GM12878 (cell line): ENCODE measurements around the gene MYO1H. TPM values are rescaled to one million over a fixed set of nuclear protein-coding genes. Genes with fewer than 3 reads are reported as not detected.

Source experiments
- ATAC-seq: fragments of 200-7000 bp; cut with Tn5 transposase; 3 replicates; pipeline ENCODE4 v1.9.1; 2020; ENCODE audit warnings: mild to moderate bottlenecking, moderate library complexity
- BruUV-seq: library from RNA; stranded (reverse); fragments of 400-500 nt; replicated peaks from 2 replicates; lab custom pipeline; 2021; lab: Mats Ljungman, UMichigan
- CTCF ChIA-PET: fragments of 300-600 bp; sonication (Branson Sonifier 250); formaldehyde crosslinking; extraction: SDS; loops from one replicate; lab custom pipeline; 2021; ENCODE audit warnings: inconsistent platforms; lab: Yijun Ruan, JAX
- POLR2A ChIA-PET: fragments of 350-600 bp; formaldehyde crosslinking; extraction: SDS; loops from one replicate; lab custom pipeline; 2021; ENCODE audit warnings: inconsistent platforms; lab: Charles Lee
- RAD21 ChIA-PET: fragments of 300-600 bp; sonication (Branson Sonifier 250); formaldehyde crosslinking; loops from one replicate; lab custom pipeline; 2023; ENCODE audit warnings: antibody characterized with exemption; ENCODE audit not compliant: unreplicated experiment; lab: Charles Lee
- SMC1A ChIA-PET: fragments of 300-600 bp; sonication (Branson Sonifier 250); formaldehyde crosslinking; loops from one replicate; lab custom pipeline; 2023; ENCODE audit not compliant: unreplicated experiment, uncharacterized antibody; lab: Charles Lee
- DNase-seq: peaks from one replicate; pipeline ENCODE4 v3.0.0-alpha.2; 2011; ENCODE audit warnings: low read depth, low spot score
- FAIRE-seq: peaks from 3 replicates; lab custom pipeline; 2011; peaks lifted over from hg19 to GRCh38; lab: Jason Lieb, UNC
- H2AFZ ChIP-seq: 2 replicates; pipeline ENCODE4 v1.6.0; 2011; ENCODE audit warnings: low read depth, low read length, control low read depth; ENCODE audit not compliant: control insufficient read depth
- H3K27ac ChIP-seq: 2 replicates; pipeline ENCODE4 v1.5.1; 2011; ENCODE audit warnings: control low read depth; ENCODE audit not compliant: control insufficient read depth, insufficient read depth
- H3K27me3 ChIP-seq, 2 experiments: replicated peaks in 1 of 2; 2 replicates each; pipeline versions ENCODE4 v1.6.0 to v1.6.1; 2011; ENCODE audit warnings: low read length in 1 of 2; ENCODE audit not compliant: control insufficient read depth in 2 of 2, insufficient read depth in 2 of 2
- H3K36me3 ChIP-seq, 2 experiments: 2 replicates each; pipeline ENCODE4 v1.5.1; 2011; ENCODE audit warnings: low read length in 1 of 2; ENCODE audit not compliant: control insufficient read depth in 2 of 2, insufficient read depth in 2 of 2
- H3K4me1 ChIP-seq: 2 replicates; pipeline ENCODE4 v1.6.1; 2011; ENCODE audit warnings: mild to moderate bottlenecking, low read length, moderate library complexity, mixed read lengths; ENCODE audit not compliant: control insufficient read depth, insufficient read depth
- H3K4me2 ChIP-seq: 2 replicates; pipeline ENCODE4 v1.6.0; 2011; ENCODE audit warnings: control low read depth; ENCODE audit not compliant: control insufficient read depth, insufficient read depth
- H3K4me3 ChIP-seq: fragments of 200-600 bp; sonication (generic); 2 replicates; pipeline ENCODE4 v1.5.1; 2016
- H3K79me2 ChIP-seq: 2 replicates; pipeline ENCODE4 v1.6.0; 2011; ENCODE audit warnings: low read length; ENCODE audit not compliant: control insufficient read depth, insufficient read depth
- H3K9ac ChIP-seq: 2 replicates; pipeline ENCODE4 v1.8.0; 2011; ENCODE audit warnings: low read length, control low read depth, mixed read lengths; ENCODE audit not compliant: control insufficient read depth, insufficient read depth
- H3K9me3 ChIP-seq: replicated peaks from 3 replicates; pipeline ENCODE4 v1.5.1; 2011; ENCODE audit warnings: mild to moderate bottlenecking, low read length; ENCODE audit not compliant: control insufficient read depth, insufficient read depth
- H4K20me1 ChIP-seq: 2 replicates; pipeline ENCODE4 v1.6.0; 2011; ENCODE audit not compliant: control insufficient read depth, insufficient read depth
- WGBS: methylation state at CpG from one replicate; pipeline ENCODE4 v1.1.6; 2016; ENCODE audit warnings: low lambda C conversion rate; ENCODE audit not compliant: insufficient replicate concordance, insufficient coverage; ENCODE audit errors: missing lambda C conversion rate; 5-methylcytosine and 5-hydroxymethylcytosine counted together
- in situ Hi-C: fragments of 300-500 bp; cut with MboI; formaldehyde crosslinking; loops from 9 replicates; pipeline ENCODE4 v1.14.3; 2018; ENCODE audit warnings: mixed read lengths
- intact Hi-C: fragments of 100-400 bp; cut with micrococcal nuclease; formaldehyde crosslinking; loops from one replicate; pipeline ENCODE4 v1.14.2; 2022; ENCODE audit not compliant: unreplicated experiment
- polyA plus RNA-seq, 11 experiments: library from polyadenylated mRNA; depleted of rRNA in 4 of 11; unstranded in 6 of 11; stranded (reverse) in 5 of 11; fragments of >200 nt; fragmentation: Nextera tagmentation in 4 of 11; fragmentation: Illumina TruSeq in 1 of 11; extraction: Ambion mirVana in 4 of 11; extraction: Trizol in 1 of 11; gene quantifications; 1 replicate in 1 of 11; 2 replicates in 10 of 11; pipeline versions ENCODE4 v1.2.1 to v1.2.3, GENCODE V29; 2011 to 2016; ENCODE audit warnings: inconsistent platforms in 2 of 11, missing spikeins in 2 of 11, low read depth in 1 of 11
- total RNA-seq, 4 experiments: library from RNA; depleted of rRNA in 3 of 4; stranded (reverse); fragments of >200 nt in 3 of 4; fragmentation: Illumina TruSeq in 1 of 4; extraction: Trizol in 1 of 4; gene quantifications; 2 replicates each; pipeline versions ENCODE4 v1.2.1 to v1.2.3, GENCODE V29; 2013 to 2021
- TF ChIP-seq, protein P1 (sequence below): fragments of 450-650 bp; formaldehyde crosslinking; IDR thresholded peaks from 2 replicates; pipeline ENCODE4 v1.4.0; 2020; ENCODE audit warnings: mild to moderate bottlenecking, moderate library complexity
- TF ChIP-seq, protein P2 (sequence below), 3 experiments: IDR thresholded peaks in 2 of 3; conservative IDR thresholded peaks in 1 of 3; 2 replicates each; pipeline ENCODE4 v1.5.1; 2011; ENCODE audit warnings: low read depth in 3 of 3, low read length in 3 of 3, mild to moderate bottlenecking in 3 of 3, control low read depth in 2 of 3, moderate library complexity in 2 of 3, inconsistent platforms in 1 of 3, mixed read lengths in 1 of 3; ENCODE audit not compliant: control insufficient read depth in 2 of 3, insufficient read depth in 1 of 3; ENCODE audit errors: extremely low read depth in 1 of 3

The MYO1H gene
- total and polyA plus RNA-seq, 10 of the 15 experiments (the other 5 are each of a cell fraction or from before 2014, with no cell fraction given), result 0.05 TPM; not detected in 9

DNA sequence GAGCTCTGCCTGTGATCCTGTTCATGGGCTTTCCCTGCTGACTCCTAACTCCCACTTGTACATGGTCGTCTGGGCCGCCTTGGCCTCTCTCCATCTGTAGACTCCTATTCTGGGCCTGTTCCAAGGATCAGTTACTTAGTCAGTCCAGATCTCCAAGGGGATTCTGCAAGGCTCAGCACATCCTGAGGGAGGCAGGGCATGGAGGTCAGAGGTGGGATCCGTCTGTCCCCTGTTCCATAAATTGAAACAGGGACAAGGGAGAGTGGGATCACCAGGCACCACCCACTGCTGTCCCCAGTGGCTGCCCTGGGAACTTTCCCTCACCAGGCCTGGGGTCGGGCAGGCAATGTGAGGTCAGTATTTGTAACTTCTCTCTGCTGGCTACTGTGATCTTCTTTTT is 85.9 kb downstream of the MYO1H start:
- no TSS peak for BruUV-seq
- TF ChIP-seq, protein P1, sequence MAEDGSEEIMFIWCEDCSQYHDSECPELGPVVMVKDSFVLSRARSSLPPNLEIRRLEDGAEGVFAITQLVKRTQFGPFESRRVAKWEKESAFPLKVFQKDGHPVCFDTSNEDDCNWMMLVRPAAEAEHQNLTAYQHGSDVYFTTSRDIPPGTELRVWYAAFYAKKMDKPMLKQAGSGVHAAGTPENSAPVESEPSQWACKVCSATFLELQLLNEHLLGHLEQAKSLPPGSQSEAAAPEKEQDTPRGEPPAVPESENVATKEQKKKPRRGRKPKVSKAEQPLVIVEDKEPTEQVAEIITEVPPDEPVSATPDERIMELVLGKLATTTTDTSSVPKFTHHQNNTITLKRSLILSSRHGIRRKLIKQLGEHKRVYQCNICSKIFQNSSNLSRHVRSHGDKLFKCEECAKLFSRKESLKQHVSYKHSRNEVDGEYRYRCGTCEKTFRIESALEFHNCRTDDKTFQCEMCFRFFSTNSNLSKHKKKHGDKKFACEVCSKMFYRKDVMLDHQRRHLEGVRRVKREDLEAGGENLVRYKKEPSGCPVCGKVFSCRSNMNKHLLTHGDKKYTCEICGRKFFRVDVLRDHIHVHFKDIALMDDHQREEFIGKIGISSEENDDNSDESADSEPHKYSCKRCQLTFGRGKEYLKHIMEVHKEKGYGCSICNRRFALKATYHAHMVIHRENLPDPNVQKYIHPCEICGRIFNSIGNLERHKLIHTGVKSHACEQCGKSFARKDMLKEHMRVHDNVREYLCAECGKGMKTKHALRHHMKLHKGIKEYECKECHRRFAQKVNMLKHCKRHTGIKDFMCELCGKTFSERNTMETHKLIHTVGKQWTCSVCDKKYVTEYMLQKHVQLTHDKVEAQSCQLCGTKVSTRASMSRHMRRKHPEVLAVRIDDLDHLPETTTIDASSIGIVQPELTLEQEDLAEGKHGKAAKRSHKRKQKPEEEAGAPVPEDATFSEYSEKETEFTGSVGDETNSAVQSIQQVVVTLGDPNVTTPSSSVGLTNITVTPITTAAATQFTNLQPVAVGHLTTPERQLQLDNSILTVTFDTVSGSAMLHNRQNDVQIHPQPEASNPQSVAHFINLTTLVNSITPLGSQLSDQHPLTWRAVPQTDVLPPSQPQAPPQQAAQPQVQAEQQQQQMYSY (CRISPR knock-in tag), result no peak
- TF ChIP-seq, protein P2, sequence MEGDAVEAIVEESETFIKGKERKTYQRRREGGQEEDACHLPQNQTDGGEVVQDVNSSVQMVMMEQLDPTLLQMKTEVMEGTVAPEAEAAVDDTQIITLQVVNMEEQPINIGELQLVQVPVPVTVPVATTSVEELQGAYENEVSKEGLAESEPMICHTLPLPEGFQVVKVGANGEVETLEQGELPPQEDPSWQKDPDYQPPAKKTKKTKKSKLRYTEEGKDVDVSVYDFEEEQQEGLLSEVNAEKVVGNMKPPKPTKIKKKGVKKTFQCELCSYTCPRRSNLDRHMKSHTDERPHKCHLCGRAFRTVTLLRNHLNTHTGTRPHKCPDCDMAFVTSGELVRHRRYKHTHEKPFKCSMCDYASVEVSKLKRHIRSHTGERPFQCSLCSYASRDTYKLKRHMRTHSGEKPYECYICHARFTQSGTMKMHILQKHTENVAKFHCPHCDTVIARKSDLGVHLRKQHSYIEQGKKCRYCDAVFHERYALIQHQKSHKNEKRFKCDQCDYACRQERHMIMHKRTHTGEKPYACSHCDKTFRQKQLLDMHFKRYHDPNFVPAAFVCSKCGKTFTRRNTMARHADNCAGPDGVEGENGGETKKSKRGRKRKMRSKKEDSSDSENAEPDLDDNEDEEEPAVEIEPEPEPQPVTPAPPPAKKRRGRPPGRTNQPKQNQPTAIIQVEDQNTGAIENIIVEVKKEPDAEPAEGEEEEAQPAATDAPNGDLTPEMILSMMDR (IDR thresholded peaks at IDR 0.05 in 2 of 3, conservative IDR thresholded peaks at IDR 0.05 in 1 of 3; ENCODE audit: control insufficient read depth in 2 of 3, extremely low read depth in 1 of 3, insufficient read depth in 1 of 3, low read depth in 3 of 3, low read length in 3 of 3), result peak in 2 of 3 experiments; percentile 31 to 45; a peak in 4 of 6 replicates
- TF ChIP-seq, all 136 proteins: peak for 1
- in situ Hi-C loops, result loop anchor here (5.0 kb wide), 1 partner anchor 344 kb away; no protein-coding TSS in a partner anchor

More for the DNA sequence above, 85.9 kb downstream of the MYO1H start:
- H3K36me3 ChIP-seq, result no peaks in the 10 kb centered on the region
- ChIA-PET CTCF (interaction anchor here (1.0 to 1.7 kb wide), 13 partner anchors 10 to 342 kb away, joined by 3 to 9 read pairs (median 4); no protein-coding TSS in a partner anchor), SMC1A (interaction anchor here (1.2 to 1.5 kb wide), 3 partner anchors 41 to 343 kb away, joined by 3 to 4 read pairs (median 4); no protein-coding TSS in a partner anchor), POLR2A (no interaction called here), RAD21 (interaction anchor here (0.9 kb wide), 1 partner anchor 340 kb away, joined by 3 read pairs; no protein-coding TSS in a partner anchor)
- no peak overlapping the region for H3K27ac ChIP-seq
- H3K9me3 ChIP-seq, result no peaks in the 10 kb centered on the region
- no peaks in the 10 kb centered on the region; the same call in 1 of the 2 replicates for H3K4me1 ChIP-seq
- DNase-seq (no peak), FAIRE-seq (no peak), ATAC-seq (peak; percentile 69)
- no peak overlapping the region for H3K9ac ChIP-seq
- no peak overlapping the region for H3K4me3 ChIP-seq
- H3K27me3 ChIP-seq, result no peaks in the 10 kb centered on the region
- whole genome bisulfite sequencing, result 73% methylated on average over 4 of the region's 4 CpGs
- H2AFZ ChIP-seq, result no peak overlapping the region
- H4K20me1 ChIP-seq, result no peaks in the 10 kb centered on the region
- H3K4me2 ChIP-seq, result no peak overlapping the region
- H3K79me2 ChIP-seq, result no peaks in the 10 kb centered on the region
- intact Hi-C loops, result no loop called here
